Stimulated activated CD4-positive, alpha-beta T cell treated with anti-CD3 and anti-CD28 coated beads, Interleukin-4, amount 100 ng/mL, for 48 hours (primary cell): ENCODE results near the gene TDRD10.
A peak's percentile ranks its signal among the peaks of the same experiment; 100 is the strongest.
"Not testable (repeated sequence)": the region's sequence is repeated elsewhere in the genome, so short reads cannot be mapped to it uniquely, and the experiment has no call there.

Source experiments
- DNase-seq, 2 donors: peaks; one replicate each; pipeline ENCODE4 v3.0.0-alpha.2; 2020; ENCODE audit warnings: low read depth in 2 of 2

Gene TDRD10

GRCh38 chr1:154479764-154480421 lies 22.1 kb upstream of the TDRD10 start:
- DNase-seq = peak; percentile 33 to 49

- no peak for DNase-seq
Measured at GRCh38 chr1:154481053-154481452, 21.0 kb upstream of the TDRD10 start.

GRCh38 chr1:154483941-154484803 lies 17.8 kb upstream of the TDRD10 start:
- no peak for DNase-seq

GRCh38 chr1:154485106-154485505 lies 16.9 kb upstream of the TDRD10 start:
- DNase-seq = no peak

GRCh38 chr1:154485910-154486496 lies 16.0 kb upstream of the TDRD10 start:
- no peak for DNase-seq

- not testable (repeated sequence) for DNase-seq
Measured at GRCh38 chr1:154486756-154487155, 15.3 kb upstream of the TDRD10 start.

- DNase-seq = no peak
Measured at GRCh38 chr1:154488922-154489321, 13.1 kb upstream of the TDRD10 start.

GRCh38 chr1:154489695-154490274 lies 12.2 kb upstream of the TDRD10 start:
- DNase-seq = no peak

GRCh38 chr1:154490317-154490716 lies 11.7 kb upstream of the TDRD10 start:
- no peak for DNase-seq

- no peak for DNase-seq
Measured at GRCh38 chr1:154492115-154492514, 9.9 kb upstream of the TDRD10 start.

- no peak for DNase-seq
Measured at GRCh38 chr1:154493276-154493675, 8.7 kb upstream of the TDRD10 start.

GRCh38 chr1:154495496-154496273 lies 6.3 kb upstream of the TDRD10 start:
- DNase-seq = no peak

- no peak for DNase-seq
Measured at GRCh38 chr1:154496383-154496782, 5.6 kb upstream of the TDRD10 start.

GRCh38 chr1:154497026-154497806 lies 4.8 kb upstream of the TDRD10 start:
- DNase-seq = no peak

- no peak for DNase-seq
Measured at GRCh38 chr1:154499446-154499845, 2.6 kb upstream of the TDRD10 start.

- no peak for DNase-seq
Measured at GRCh38 chr1:154500533-154500932, 1.5 kb upstream of the TDRD10 start.

- DNase-seq = no peak
Measured at GRCh38 chr1:154501423-154502065, 475 bp upstream of the TDRD10 start.

- no peak for DNase-seq
Measured at GRCh38 chr1:154502744-154503115, 711 bp downstream of the TDRD10 start.

GRCh38 chr1:154503898-154504297 lies 1.9 kb downstream of the TDRD10 start:
- no peak for DNase-seq

- DNase-seq = no peak
Measured at GRCh38 chr1:154512760-154513159, 10.7 kb downstream of the TDRD10 start.
